Kidney capillary endothelial cell (primary cell): Measurements from ENCODE around the gene PLA2G4C.
"Not testable (repeated sequence)": the region's sequence is repeated elsewhere in the genome, so short reads cannot be mapped to it uniquely, and the experiment has no call there.

ENCODE experiments used
- DNase-seq: peaks from one replicate; pipeline ENCODE4 v3.0.0-alpha.2; 2018; ENCODE audit warnings: low spot score

The PLA2G4C gene

GRCh38 chr19:48108997-48109782 lies 1.4 kb downstream of the PLA2G4C start:
- DNase-seq, result no peak

GRCh38 chr19:48103922-48104321 lies 6.7 kb downstream of the PLA2G4C start:
- no peak for DNase-seq

- DNase-seq, result no peak
These were observed 7.5 kb downstream of the PLA2G4C start for GRCh38 chr19:48102870-48103751.

- DNase-seq, result no peak
These were observed 14.9 kb downstream of the PLA2G4C start for GRCh38 chr19:48095612-48096175.

GRCh38 chr19:48094855-48095203 lies 15.8 kb downstream of the PLA2G4C start:
- DNase-seq, result no peak

GRCh38 chr19:48094129-48094854 lies 16.3 kb downstream of the PLA2G4C start:
- no peak for DNase-seq

GRCh38 chr19:48091111-48091718 lies 19.4 kb downstream of the PLA2G4C start:
- not testable (repeated sequence) for DNase-seq

- DNase-seq, result no peak
These were observed 20.3 kb downstream of the PLA2G4C start for GRCh38 chr19:48090281-48090802.

GRCh38 chr19:48088991-48089390 lies 21.6 kb downstream of the PLA2G4C start:
- DNase-seq, result not testable (repeated sequence)

- no peak for DNase-seq
These were observed 24.4 kb downstream of the PLA2G4C start for GRCh38 chr19:48085904-48086864.

GRCh38 chr19:48085076-48085475 lies 25.5 kb downstream of the PLA2G4C start:
- no peak for DNase-seq

- DNase-seq, result no peak
These were observed 29.5 kb downstream of the PLA2G4C start for GRCh38 chr19:48081106-48081505.

GRCh38 chr19:48070177-48070769 lies 40.3 kb downstream of the PLA2G4C start:
- not testable (repeated sequence) for DNase-seq

- DNase-seq, result no peak
These were observed 41.2 kb downstream of the PLA2G4C start for GRCh38 chr19:48069435-48069834.

- DNase-seq, result no peak
These were observed 46.1 kb downstream of the PLA2G4C start for GRCh38 chr19:48064509-48064908.

GRCh38 chr19:48061401-48062344 lies 48.9 kb downstream of the PLA2G4C start:
- no peak for DNase-seq

- DNase-seq, result no peak
These were observed 50.2 kb downstream of the PLA2G4C start for GRCh38 chr19:48060381-48060780.

- no peak for DNase-seq
These were observed 51.3 kb downstream of the PLA2G4C start for GRCh38 chr19:48059331-48059730.

- DNase-seq, result no peak
These were observed 56.8 kb downstream of the PLA2G4C start for GRCh38 chr19:48053856-48054255.
